HG03571 (cell line): ENCODE data around the gene CD82.
"Not testable (repeated sequence)": the region's sequence is repeated elsewhere in the genome, so short reads cannot be mapped to it uniquely, and the experiment has no call there.

Experiments
- ATAC-seq: cut with Tn5 transposase; IDR thresholded peaks from one replicate; pipeline ENCODE4 v1.9.1; 2021; ENCODE audit not compliant: unreplicated experiment

Gene CD82

GRCh38 chr11:44533921-44534711, 31.3 kb upstream of the CD82 start:
- ATAC-seq: no peak

- ATAC-seq: no peak
Observed at GRCh38 chr11:44535191-44535980, 30.1 kb upstream of the CD82 start.

- no peak for ATAC-seq
Observed at GRCh38 chr11:44536788-44537516, 28.5 kb upstream of the CD82 start.

GRCh38 chr11:44537679-44538078, 27.8 kb upstream of the CD82 start:
- no peak for ATAC-seq

GRCh38 chr11:44538375-44539054, 26.9 kb upstream of the CD82 start:
- ATAC-seq: no peak

GRCh38 chr11:44539971-44540370, 25.5 kb upstream of the CD82 start:
- ATAC-seq: no peak

GRCh38 chr11:44540667-44541066, 24.8 kb upstream of the CD82 start:
- no peak for ATAC-seq

GRCh38 chr11:44542372-44542771, 23.1 kb upstream of the CD82 start:
- ATAC-seq: no peak

GRCh38 chr11:44546984-44547383, 18.5 kb upstream of the CD82 start:
- not testable (repeated sequence) for ATAC-seq

GRCh38 chr11:44547534-44547933, 17.9 kb upstream of the CD82 start:
- not testable (repeated sequence) for ATAC-seq

- ATAC-seq: no peak
Observed at GRCh38 chr11:44548032-44548695, 17.3 kb upstream of the CD82 start.

GRCh38 chr11:44548961-44549749, 16.3 kb upstream of the CD82 start:
- ATAC-seq: not testable (repeated sequence)

- no peak for ATAC-seq
Observed at GRCh38 chr11:44550123-44550522, 15.3 kb upstream of the CD82 start.

GRCh38 chr11:44551456-44552139, 13.9 kb upstream of the CD82 start:
- no peak for ATAC-seq

GRCh38 chr11:44555031-44555800, 10.2 kb upstream of the CD82 start:
- ATAC-seq: no peak

- no peak for ATAC-seq
Observed at GRCh38 chr11:44556735-44557409, 8.6 kb upstream of the CD82 start.

GRCh38 chr11:44557464-44557863, 8.0 kb upstream of the CD82 start:
- no peak for ATAC-seq
